Fibroblast of mammary gland (primary cell): ENCODE measurements around the gene ETV4.
A peak's percentile ranks its signal among the peaks of the same experiment; 100 is the strongest.

Experiments
- DNase-seq: peaks from one replicate; pipeline ENCODE4 v3.0.0-alpha.2; 2010; ENCODE audit warnings: low read depth
- H3K4me3 ChIP-seq: 2 replicates; pipeline ENCODE4 v1.5.1; 2011; ENCODE audit warnings: low read depth, mild to moderate bottlenecking, low read length, moderate library complexity; ENCODE audit not compliant: control insufficient read depth
- TF ChIP-seq, protein P1 (sequence below): conservative IDR thresholded peaks from 2 replicates; pipeline ENCODE4 v1.5.1; 2011; ENCODE audit warnings: low read depth, low read length, inconsistent platforms; ENCODE audit not compliant: control insufficient read depth, insufficient read depth

ETV4 gene

DNA sequence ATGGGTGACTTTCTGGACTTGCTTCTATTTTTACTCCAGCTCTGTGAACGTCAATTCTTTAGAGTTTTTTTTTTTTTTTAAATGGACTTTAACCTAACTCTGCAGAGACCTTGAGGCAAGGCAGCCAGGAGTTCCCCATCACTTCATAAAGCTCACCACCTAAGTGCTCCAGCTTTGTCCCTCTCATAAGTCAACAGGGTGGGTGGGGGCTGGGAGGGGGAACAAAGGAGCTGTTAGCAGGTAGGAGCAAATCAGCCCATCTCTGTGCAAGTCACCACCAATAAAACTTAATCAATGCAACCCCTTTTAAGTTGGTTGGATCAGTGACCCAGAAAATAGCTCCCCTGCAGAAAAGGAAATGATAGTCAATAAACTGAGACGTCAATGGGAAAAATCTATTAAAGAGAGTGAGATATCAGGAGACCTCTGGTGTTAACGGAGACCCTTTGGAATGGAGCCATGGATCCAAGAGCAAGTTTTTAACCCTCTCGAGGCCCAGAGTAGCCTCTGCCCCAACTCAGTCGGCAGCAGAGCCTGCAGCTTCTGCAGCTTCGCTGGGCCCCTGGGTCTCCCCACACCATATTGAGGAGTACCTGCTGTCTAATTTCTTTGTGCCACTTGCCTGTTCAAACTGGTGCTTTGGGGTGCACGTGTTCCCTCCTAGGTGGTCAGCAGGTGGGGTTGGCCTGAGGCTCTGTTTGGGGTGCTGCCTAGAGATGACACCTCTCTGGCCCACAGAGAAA lies 27.6 kb upstream of the ETV4 start:
- no peak for DNase-seq
- TF ChIP-seq, protein P1, sequence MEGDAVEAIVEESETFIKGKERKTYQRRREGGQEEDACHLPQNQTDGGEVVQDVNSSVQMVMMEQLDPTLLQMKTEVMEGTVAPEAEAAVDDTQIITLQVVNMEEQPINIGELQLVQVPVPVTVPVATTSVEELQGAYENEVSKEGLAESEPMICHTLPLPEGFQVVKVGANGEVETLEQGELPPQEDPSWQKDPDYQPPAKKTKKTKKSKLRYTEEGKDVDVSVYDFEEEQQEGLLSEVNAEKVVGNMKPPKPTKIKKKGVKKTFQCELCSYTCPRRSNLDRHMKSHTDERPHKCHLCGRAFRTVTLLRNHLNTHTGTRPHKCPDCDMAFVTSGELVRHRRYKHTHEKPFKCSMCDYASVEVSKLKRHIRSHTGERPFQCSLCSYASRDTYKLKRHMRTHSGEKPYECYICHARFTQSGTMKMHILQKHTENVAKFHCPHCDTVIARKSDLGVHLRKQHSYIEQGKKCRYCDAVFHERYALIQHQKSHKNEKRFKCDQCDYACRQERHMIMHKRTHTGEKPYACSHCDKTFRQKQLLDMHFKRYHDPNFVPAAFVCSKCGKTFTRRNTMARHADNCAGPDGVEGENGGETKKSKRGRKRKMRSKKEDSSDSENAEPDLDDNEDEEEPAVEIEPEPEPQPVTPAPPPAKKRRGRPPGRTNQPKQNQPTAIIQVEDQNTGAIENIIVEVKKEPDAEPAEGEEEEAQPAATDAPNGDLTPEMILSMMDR: no peak

DNA sequence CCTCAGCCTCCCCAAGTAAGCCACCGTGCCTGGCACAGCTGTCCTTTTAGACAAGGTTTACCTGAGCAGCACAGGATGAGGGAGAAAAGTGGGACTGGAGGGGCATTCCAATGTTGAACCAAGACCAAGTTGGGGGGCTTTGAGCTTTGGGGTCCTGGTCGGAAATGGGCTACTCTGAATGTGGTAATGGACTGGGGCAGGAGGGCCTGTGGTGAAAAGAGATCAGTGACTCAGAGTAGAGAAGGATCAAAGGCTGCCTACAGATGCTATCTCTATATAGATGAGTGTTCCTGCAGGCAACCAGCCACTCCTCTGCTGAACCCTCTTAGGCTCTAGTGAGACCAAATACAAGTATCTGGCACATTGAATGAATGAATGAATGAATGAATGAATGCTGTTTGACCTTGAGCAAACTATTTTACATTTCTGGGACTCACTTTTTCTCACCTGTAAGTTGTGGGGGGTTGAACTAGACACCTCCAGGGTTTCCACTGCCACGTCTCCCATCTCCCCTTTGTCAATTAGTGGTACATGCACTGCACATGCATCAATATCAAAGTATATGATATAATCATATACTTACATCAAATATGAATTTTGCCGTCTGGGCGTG lies 26.3 kb upstream of the ETV4 start:
- TF ChIP-seq, protein P1: no peak
- DNase-seq: no peak
- no peak overlapping the region for H3K4me3 ChIP-seq

More for the DNA sequence above, 27.6 kb upstream of the ETV4 start:
- no peak overlapping the region for H3K4me3 ChIP-seq

DNA sequence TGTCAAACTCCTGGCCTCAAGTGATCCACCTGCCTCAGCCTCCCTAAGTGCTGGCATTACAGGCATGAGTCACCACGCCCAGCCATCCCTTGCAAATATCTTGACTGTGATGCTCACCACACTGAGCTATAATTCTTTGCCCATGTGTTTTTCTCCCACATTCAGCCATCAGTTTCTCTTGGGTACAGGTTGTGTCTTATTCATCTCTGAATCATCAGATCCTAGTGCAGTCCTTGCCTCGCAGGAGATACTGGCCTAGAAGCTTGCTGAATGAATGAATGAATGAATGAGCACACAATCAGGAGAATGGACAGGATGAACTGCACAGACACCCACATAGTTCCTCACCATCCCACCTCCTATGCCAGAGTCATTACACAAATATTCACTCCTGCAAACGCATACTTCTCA lies 24.4 kb upstream of the ETV4 start:
- DNase-seq: peak; percentile 93
- TF ChIP-seq, protein P1: no peak
- H3K4me3 ChIP-seq: no peak overlapping the region

DNA sequence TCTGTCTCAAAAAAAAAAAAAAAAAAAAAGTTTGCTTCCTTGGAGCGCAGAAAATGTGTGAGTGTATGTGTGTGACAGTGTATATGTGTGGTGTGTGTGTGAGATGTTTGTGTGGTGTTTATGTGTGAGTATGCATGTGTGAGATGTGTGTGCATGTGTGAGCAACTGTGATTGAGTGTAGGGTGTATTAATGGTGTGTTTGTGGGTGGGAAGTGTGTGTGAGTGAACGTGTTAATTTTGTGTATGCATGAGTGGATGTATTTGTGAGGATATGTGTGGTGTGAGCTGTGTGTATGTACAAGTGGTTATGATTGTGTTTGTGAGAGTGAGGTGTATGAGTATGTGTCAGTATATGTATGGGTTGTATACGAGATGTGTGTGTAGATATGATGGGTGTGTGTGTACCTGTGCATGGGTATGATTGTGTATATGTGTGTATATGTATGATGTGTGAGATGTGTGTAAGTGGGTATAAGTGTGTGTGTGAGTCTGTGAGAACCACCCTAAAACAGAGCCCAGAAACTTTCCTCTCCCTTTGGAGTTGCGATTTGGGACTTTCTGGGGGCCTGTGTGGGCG lies 22.5 kb upstream of the ETV4 start:
- DNase-seq: no peak
- H3K4me3 ChIP-seq: no peak overlapping the region
- TF ChIP-seq, protein P1: no peak

DNA sequence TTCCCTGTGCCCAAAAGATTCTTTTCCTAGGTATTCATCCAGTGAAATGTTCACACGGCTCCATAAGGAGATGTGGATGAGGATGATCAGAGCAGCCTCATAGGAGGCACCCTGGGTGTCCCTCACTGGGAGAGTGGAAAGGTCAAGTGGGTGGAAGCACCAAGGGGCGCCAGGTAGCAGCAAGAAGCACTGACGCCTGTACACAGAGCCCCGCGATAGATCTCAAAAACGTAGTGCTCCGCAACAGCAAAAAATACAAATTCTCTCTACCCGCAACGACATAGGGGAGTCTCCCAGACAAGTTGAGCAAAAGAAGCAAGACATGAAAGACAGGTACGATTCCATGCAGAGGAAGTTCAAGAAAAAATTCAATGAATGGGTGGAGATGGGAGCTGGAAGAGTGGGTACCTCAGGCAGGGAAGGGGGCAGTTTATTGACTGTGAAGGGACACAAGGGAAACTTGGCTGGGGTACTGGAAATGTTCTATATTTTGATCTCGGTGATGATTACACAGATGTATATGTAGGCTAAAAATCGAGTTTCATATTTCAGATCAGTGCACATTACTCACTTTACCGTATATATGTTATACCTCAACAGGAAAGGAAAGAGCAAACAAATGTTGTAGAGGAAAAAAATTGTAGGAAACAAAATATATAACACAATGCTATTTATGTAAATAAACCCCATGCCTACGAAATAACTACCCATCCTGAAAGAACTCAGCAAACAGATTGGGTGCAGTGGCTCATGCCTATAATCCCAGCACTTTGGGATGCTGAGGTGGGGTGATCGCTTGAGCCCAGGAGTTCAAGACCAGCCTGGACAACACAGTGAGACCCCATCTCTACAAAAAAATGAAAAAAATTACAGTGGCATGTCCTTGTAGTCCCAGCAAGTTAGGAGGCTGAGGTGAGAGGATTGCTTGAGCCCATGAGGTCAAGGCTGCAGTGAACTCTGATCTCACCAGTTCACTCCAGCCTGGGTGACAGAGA lies 17.8 kb upstream of the ETV4 start:
- H3K4me3 ChIP-seq: no peak overlapping the region
- DNase-seq: no peak
- TF ChIP-seq, protein P1: no peak

DNA sequence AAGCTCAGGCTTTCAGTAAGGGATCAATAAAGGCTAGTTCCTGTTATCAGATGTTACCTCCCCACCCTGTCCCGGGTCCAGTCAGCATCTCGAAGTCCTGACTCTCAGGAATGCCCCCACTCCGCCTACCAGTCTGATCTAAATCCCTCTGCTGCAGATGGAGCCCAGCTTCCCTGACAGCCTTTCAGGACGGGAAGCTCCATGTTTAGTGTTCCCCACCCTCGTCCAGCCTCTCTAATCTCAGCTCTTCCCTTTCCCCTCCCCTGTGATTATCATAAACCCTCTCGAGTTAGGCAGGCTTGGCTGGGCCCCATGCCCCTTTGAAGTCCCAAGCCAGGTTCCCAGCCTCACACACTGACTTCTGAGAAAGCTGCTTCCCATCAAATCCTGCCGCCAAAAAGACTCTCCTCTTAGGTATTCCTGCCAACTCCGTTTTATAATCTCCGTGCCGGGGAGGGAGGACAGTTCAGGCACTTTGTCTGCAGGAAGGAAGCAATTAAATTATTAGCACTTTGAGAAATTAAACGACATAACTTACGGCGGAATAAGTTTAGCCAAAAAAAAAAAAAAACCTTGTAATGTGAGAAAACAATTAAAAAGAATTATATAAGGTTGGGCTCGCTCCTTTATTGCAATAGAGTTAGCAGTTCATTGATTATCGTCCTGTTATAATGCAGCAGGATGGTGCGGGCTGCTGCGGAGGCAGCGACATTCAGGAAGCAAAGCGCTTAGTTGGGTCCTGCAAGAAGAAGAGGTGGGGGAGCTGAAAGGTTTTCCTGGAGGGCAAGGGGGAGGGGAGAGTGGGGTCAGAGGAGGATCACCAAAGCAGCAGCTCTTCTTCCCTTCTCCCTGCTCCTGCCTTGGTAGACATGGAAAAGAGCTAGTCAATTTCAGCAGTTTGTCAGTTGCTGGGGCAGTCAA lies 16.8 kb upstream of the ETV4 start:
- TF ChIP-seq, protein P1: no peak
- no peak overlapping the region for H3K4me3 ChIP-seq
- DNase-seq: no peak
